Astrocyte (in vitro differentiated cells and primary cell): ENCODE results near the gene MFNG. TPM values are rescaled to one million over a fixed set of nuclear protein-coding genes. Genes with fewer than 3 reads are reported as not detected.

ENCODE experiments used
- DNase-seq: peaks from one replicate; pipeline ENCODE4 v3.0.0-alpha.2; 2010; ENCODE audit warnings: low read depth
- FAIRE-seq: peaks from 2 replicates; lab custom pipeline; 2011; peaks lifted over from hg19 to GRCh38; lab: Jason Lieb, UNC
- H2AFZ ChIP-seq: 2 replicates; pipeline ENCODE4 v1.6.0; 2012; ENCODE audit warnings: low read depth, low read length, inconsistent platforms
- H3K27ac ChIP-seq: 2 replicates; pipeline ENCODE4 v1.5.1; 2011; ENCODE audit warnings: low read depth, low read length, inconsistent platforms
- H3K27me3 ChIP-seq: 2 replicates; pipeline ENCODE4 v1.6.0; 2011; ENCODE audit warnings: low read length, inconsistent platforms; ENCODE audit not compliant: insufficient read depth
- H3K36me3 ChIP-seq: 2 replicates; pipeline ENCODE4 v1.5.1; 2011; ENCODE audit warnings: low read length, inconsistent platforms; ENCODE audit not compliant: insufficient read depth
- H3K4me1 ChIP-seq: 2 replicates; pipeline ENCODE4 v1.5.1; 2011; ENCODE audit warnings: low read length, inconsistent platforms; ENCODE audit not compliant: insufficient read depth
- H3K4me2 ChIP-seq: 2 replicates; pipeline ENCODE4 v1.6.0; 2012; ENCODE audit warnings: low read length, inconsistent platforms
- H3K4me3 ChIP-seq: 2 replicates; pipeline ENCODE4 v1.5.1; 2011; ENCODE audit warnings: low read depth, mild to moderate bottlenecking, low read length, inconsistent platforms; ENCODE audit not compliant: insufficient read depth
- H3K79me2 ChIP-seq: 2 replicates; pipeline ENCODE4 v1.6.0; 2012; ENCODE audit warnings: mild to moderate bottlenecking, low read length, inconsistent platforms; ENCODE audit not compliant: insufficient read depth
- H3K9ac ChIP-seq: 2 replicates; pipeline ENCODE4 v1.6.0; 2012; ENCODE audit warnings: mild to moderate bottlenecking, low read length, inconsistent platforms
- H3K9me3 ChIP-seq: 2 replicates; pipeline ENCODE4 v1.5.1; 2012; ENCODE audit warnings: low read depth, mild to moderate bottlenecking, low read length, inconsistent platforms; ENCODE audit not compliant: insufficient read depth
- H4K20me1 ChIP-seq: 2 replicates; pipeline ENCODE4 v1.6.0; 2012; ENCODE audit warnings: low read length, inconsistent platforms; ENCODE audit not compliant: insufficient read depth
- H3K27ac Mint-ChIP-seq: one replicate; pipeline ENCODE4 v1.8.0; 2021; ENCODE audit warnings: mild to moderate bottlenecking, mixed read lengths; ENCODE audit not compliant: unreplicated experiment
- H3K27me3 Mint-ChIP-seq: one replicate; pipeline ENCODE4 v1.8.0; 2021; ENCODE audit warnings: low read depth, mixed read lengths; ENCODE audit not compliant: unreplicated experiment
- H3K36me3 Mint-ChIP-seq: one replicate; pipeline ENCODE4 v1.8.0; 2021; ENCODE audit warnings: low read depth, mixed read lengths; ENCODE audit not compliant: unreplicated experiment
- H3K4me1 Mint-ChIP-seq: one replicate; pipeline ENCODE4 v1.8.0; 2021; ENCODE audit warnings: low read depth, mixed read lengths; ENCODE audit not compliant: unreplicated experiment
- H3K4me3 Mint-ChIP-seq: one replicate; pipeline ENCODE4 v1.8.0; 2021; ENCODE audit warnings: mild to moderate bottlenecking, moderate library complexity, mixed read lengths; ENCODE audit not compliant: unreplicated experiment
- H3K9me3 Mint-ChIP-seq: one replicate; pipeline ENCODE4 v1.8.0; 2021; ENCODE audit warnings: mild to moderate bottlenecking, mixed read lengths; ENCODE audit not compliant: unreplicated experiment
- EZH2 ChIP-seq: IDR thresholded peaks from 2 replicates; pipeline ENCODE4 v1.6.1; 2012; ENCODE audit warnings: mild to moderate bottlenecking, low read length, inconsistent platforms; ENCODE audit not compliant: insufficient read depth
- total RNA-seq: library from RNA; stranded (reverse); gene quantifications from 2 replicates; pipeline ENCODE4 v1.2.1, GENCODE V29; 2021
- TF ChIP-seq, protein P1 (sequence below): IDR thresholded peaks from 2 replicates; pipeline ENCODE4 v1.5.1; 2011; ENCODE audit warnings: low read depth, mild to moderate bottlenecking, inconsistent platforms, low read length, moderate library complexity; ENCODE audit not compliant: insufficient read depth

Gene MFNG
- total RNA-seq, 1 donor from 2014 or later = 1.4 TPM

GRCh38 chr22:37425369-37425768 is 60.8 kb downstream of the MFNG start:
- peaks cover 8% of the 10 kb centered on the region for H3K4me1 Mint-ChIP-seq
- H3K27ac Mint-ChIP-seq = no peak overlapping the region
- H2AFZ ChIP-seq = no peak overlapping the region
- FAIRE-seq = no peak
- TF ChIP-seq, protein P1, sequence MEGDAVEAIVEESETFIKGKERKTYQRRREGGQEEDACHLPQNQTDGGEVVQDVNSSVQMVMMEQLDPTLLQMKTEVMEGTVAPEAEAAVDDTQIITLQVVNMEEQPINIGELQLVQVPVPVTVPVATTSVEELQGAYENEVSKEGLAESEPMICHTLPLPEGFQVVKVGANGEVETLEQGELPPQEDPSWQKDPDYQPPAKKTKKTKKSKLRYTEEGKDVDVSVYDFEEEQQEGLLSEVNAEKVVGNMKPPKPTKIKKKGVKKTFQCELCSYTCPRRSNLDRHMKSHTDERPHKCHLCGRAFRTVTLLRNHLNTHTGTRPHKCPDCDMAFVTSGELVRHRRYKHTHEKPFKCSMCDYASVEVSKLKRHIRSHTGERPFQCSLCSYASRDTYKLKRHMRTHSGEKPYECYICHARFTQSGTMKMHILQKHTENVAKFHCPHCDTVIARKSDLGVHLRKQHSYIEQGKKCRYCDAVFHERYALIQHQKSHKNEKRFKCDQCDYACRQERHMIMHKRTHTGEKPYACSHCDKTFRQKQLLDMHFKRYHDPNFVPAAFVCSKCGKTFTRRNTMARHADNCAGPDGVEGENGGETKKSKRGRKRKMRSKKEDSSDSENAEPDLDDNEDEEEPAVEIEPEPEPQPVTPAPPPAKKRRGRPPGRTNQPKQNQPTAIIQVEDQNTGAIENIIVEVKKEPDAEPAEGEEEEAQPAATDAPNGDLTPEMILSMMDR = no peak
- TF ChIP-seq EZH2 = no peak
- peaks cover 15% of the 10 kb centered on the region for H3K27me3 ChIP-seq
- peaks cover 60% of the 10 kb centered on the region for H3K27me3 Mint-ChIP-seq
- no peak overlapping the region for H3K27ac ChIP-seq
- no peaks in the 10 kb centered on the region for H3K9me3 Mint-ChIP-seq
- peak overlapping the region; percentile 87 for H3K4me2 ChIP-seq
- H3K4me1 ChIP-seq = peaks cover 20% of the 10 kb centered on the region
- H3K79me2 ChIP-seq = no peaks in the 10 kb centered on the region
- H4K20me1 ChIP-seq = peaks cover 14% of the 10 kb centered on the region
- no peaks in the 10 kb centered on the region for H3K36me3 Mint-ChIP-seq
- no peak overlapping the region for H3K9ac ChIP-seq
- H3K4me3 Mint-ChIP-seq = peak overlapping the region; percentile 51
- H3K4me3 ChIP-seq = no peak overlapping the region
- no peaks in the 10 kb centered on the region for H3K36me3 ChIP-seq
- no peak for DNase-seq
- H3K9me3 ChIP-seq = no peaks in the 10 kb centered on the region

DNA sequence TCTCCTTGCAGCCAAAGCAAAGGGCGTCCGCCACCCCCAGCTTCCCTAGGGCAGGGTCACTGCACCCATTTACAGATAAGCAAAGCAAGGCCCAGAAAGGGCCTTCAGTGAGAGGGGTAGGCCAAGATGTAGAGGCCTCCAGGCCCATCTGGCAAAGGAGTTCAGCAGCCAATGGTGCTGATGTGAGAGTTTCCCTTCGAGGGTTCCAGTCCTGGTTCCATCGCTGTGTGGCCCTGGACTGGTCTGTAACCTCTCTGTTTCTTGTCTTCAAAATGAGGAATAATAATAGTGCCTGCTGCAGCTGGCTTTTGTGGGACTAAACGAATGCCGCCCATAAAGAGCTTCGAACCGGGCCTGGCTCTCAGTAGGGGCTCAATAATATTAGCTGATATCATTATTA is 62.9 kb downstream of the MFNG start:
- H3K36me3 Mint-ChIP-seq = peaks cover 2% of the 10 kb centered on the region
- peaks cover 21% of the 10 kb centered on the region for H3K27me3 ChIP-seq

DNA sequence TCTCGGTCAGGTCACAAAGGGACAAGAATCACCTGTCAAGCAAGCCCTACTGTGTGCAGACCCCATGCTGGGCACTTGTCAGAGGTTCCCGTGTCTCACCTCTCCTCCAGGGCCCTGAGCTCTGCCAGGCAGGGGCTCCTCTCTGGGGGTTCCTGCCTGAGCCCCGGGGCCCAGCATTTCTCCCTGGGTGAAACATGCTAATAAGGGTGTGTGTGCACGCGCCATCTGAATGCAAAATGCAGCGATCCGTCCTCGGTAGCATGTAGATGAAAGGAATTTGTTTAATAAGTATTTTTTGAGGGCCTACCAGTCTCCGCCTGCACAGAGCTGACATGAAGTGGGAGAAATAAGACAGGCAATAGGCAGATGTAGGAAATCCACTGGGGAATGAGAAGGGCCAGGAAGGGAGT is 64.7 kb downstream of the MFNG start:
- no peaks in the 10 kb centered on the region for H3K36me3 ChIP-seq
- no peak overlapping the region for H3K4me3 Mint-ChIP-seq
- peaks cover 13% of the 10 kb centered on the region for H3K4me1 Mint-ChIP-seq
- H3K79me2 ChIP-seq = no peaks in the 10 kb centered on the region
- peaks cover 21% of the 10 kb centered on the region for H3K27me3 ChIP-seq
- no peak overlapping the region for H3K4me2 ChIP-seq
- peaks cover 17% of the 10 kb centered on the region for H3K4me1 ChIP-seq
- no peaks in the 10 kb centered on the region for H3K9me3 ChIP-seq
- FAIRE-seq = no peak
- H3K36me3 Mint-ChIP-seq = peaks cover 2% of the 10 kb centered on the region
- no peak for TF ChIP-seq EZH2
- TF ChIP-seq, protein P1 = no peak
- H2AFZ ChIP-seq = no peak overlapping the region
- H3K4me3 ChIP-seq = no peak overlapping the region
- H3K27ac ChIP-seq = no peak overlapping the region
- peaks cover 46% of the 10 kb centered on the region for H4K20me1 ChIP-seq
- no peak for DNase-seq
- H3K9ac ChIP-seq = no peak overlapping the region
- peaks cover 2% of the 10 kb centered on the region for H3K9me3 Mint-ChIP-seq
- H3K27ac Mint-ChIP-seq = no peak overlapping the region
- H3K27me3 Mint-ChIP-seq = peaks cover 72% of the 10 kb centered on the region

More for the DNA sequence above, 62.9 kb downstream of the MFNG start:
- Mint-ChIP-seq H3K27ac (no peak overlapping the region), H3K9me3 (peaks cover 2% of the 10 kb centered on the region), H3K4me3 (no peak overlapping the region), H3K27me3 (peaks cover 65% of the 10 kb centered on the region), H3K4me1 (peaks cover 13% of the 10 kb centered on the region)
- Histone ChIP-seq H3K36me3 (no peaks in the 10 kb centered on the region), H3K27ac (no peak overlapping the region), H3K4me2 (no peak overlapping the region), H3K4me1 (peaks cover 22% of the 10 kb centered on the region), H3K9me3 (no peaks in the 10 kb centered on the region), H3K4me3 (no peak overlapping the region), H3K79me2 (no peaks in the 10 kb centered on the region), H2AFZ (no peak overlapping the region), H4K20me1 (peaks cover 28% of the 10 kb centered on the region), H3K9ac (no peak overlapping the region)
- no peak for TF ChIP-seq EZH2
- TF ChIP-seq, protein P1 = no peak
- FAIRE-seq (no peak), DNase-seq (no peak)
